ENCODE data around the gene RBBP8.

- TF ChIP-seq EZH2 (IDR thresholded peaks at IDR 0.05; ENCODE audit: borderline replicate concordance, low read depth, low read length, severe bottlenecking): no peak
- TF ChIP-seq, protein P1, sequence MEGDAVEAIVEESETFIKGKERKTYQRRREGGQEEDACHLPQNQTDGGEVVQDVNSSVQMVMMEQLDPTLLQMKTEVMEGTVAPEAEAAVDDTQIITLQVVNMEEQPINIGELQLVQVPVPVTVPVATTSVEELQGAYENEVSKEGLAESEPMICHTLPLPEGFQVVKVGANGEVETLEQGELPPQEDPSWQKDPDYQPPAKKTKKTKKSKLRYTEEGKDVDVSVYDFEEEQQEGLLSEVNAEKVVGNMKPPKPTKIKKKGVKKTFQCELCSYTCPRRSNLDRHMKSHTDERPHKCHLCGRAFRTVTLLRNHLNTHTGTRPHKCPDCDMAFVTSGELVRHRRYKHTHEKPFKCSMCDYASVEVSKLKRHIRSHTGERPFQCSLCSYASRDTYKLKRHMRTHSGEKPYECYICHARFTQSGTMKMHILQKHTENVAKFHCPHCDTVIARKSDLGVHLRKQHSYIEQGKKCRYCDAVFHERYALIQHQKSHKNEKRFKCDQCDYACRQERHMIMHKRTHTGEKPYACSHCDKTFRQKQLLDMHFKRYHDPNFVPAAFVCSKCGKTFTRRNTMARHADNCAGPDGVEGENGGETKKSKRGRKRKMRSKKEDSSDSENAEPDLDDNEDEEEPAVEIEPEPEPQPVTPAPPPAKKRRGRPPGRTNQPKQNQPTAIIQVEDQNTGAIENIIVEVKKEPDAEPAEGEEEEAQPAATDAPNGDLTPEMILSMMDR (IDR thresholded peaks at IDR 0.05; ENCODE audit: borderline replicate concordance, extremely low read depth, low read length, poor library complexity, severe bottlenecking): no peak
Measured at GRCh38 chr18:23069898-23070297, 136.8 kb downstream of the RBBP8 start.

Measured in DND-41 (cell line).